ENCODE results near the gene UBP1.
"Not testable (repeated sequence)": the region's sequence is repeated elsewhere in the genome, so short reads cannot be mapped to it uniquely, and the experiment has no call there.

Gene UBP1

GRCh38 chr3:33461097-33461496 lies 20.9 kb upstream of the UBP1 start:
- H3K27me3 ChIP-seq (ENCODE audit: insufficient read depth, low read length), result no peaks in the 10 kb centered on the region
- no peaks in the 10 kb centered on the region for H4K20me1 ChIP-seq (ENCODE audit: insufficient read depth, low read length)
- H3K4me3 ChIP-seq (ENCODE audit: low read depth, low read length, poor library complexity, severe bottlenecking), result no peak overlapping the region
- H3K79me2 ChIP-seq (ENCODE audit: insufficient read depth, low read length), result no peaks in the 10 kb centered on the region
- H2AFZ ChIP-seq (ENCODE audit: low read length), result no peak overlapping the region
- H3K9me2 ChIP-seq (ENCODE audit: low read depth, low read length), result no peaks in the 10 kb centered on the region
- H3F3A ChIP-seq (ENCODE audit: insufficient read depth, low read length), result no peaks in the 10 kb centered on the region
- TF ChIP-seq CTCF (IDR thresholded peaks at IDR 0.05; ENCODE audit: low read length) (no peak), EZH2 (IDR thresholded peaks at IDR 0.05; ENCODE audit: borderline replicate concordance, low read length) (no peak)
- no peak overlapping the region for H3K4me2 ChIP-seq (ENCODE audit: low read length)
- H3K9me3 ChIP-seq (ENCODE audit: low read length), result no peaks in the 10 kb centered on the region; the same call in 1 of the 2 replicates
- H3K36me3 ChIP-seq (ENCODE audit: insufficient read depth, low read length), result no peaks in the 10 kb centered on the region
- no peaks in the 10 kb centered on the region for H3K4me1 ChIP-seq (ENCODE audit: insufficient read depth, low read length, severe bottlenecking)
- no peak overlapping the region for H3K27ac ChIP-seq (ENCODE audit: low read depth, low read length, poor library complexity, severe bottlenecking)
- H3K9ac ChIP-seq (ENCODE audit: low read length), result no peak overlapping the region

- not testable (repeated sequence) for H3K27ac ChIP-seq (ENCODE audit: low read depth, low read length, poor library complexity, severe bottlenecking); H3K9ac ChIP-seq (ENCODE audit: low read length); H3K79me2 ChIP-seq (ENCODE audit: insufficient read depth, low read length); H3K9me3 ChIP-seq (ENCODE audit: low read length); H3K36me3 ChIP-seq (ENCODE audit: insufficient read depth, low read length); H3K4me3 ChIP-seq (ENCODE audit: low read depth, low read length, poor library complexity, severe bottlenecking); H4K20me1 ChIP-seq (ENCODE audit: insufficient read depth, low read length); H3K27me3 ChIP-seq (ENCODE audit: insufficient read depth, low read length); H3F3A ChIP-seq (ENCODE audit: insufficient read depth, low read length); H3K4me1 ChIP-seq (ENCODE audit: insufficient read depth, low read length, severe bottlenecking); H3K4me2 ChIP-seq (ENCODE audit: low read length); H3K9me2 ChIP-seq (ENCODE audit: low read depth, low read length); H2AFZ ChIP-seq (ENCODE audit: low read length)
Measured at GRCh38 chr3:33459577-33459976, 19.4 kb upstream of the UBP1 start.

GRCh38 chr3:33458446-33458845 lies 18.2 kb upstream of the UBP1 start:
- Histone ChIP-seq H3K4me2 (ENCODE audit: low read length) (no peak overlapping the region), H3K9me2 (ENCODE audit: low read depth, low read length) (no peaks in the 10 kb centered on the region), H3K79me2 (ENCODE audit: insufficient read depth, low read length) (no peaks in the 10 kb centered on the region), H3K36me3 (ENCODE audit: insufficient read depth, low read length) (no peaks in the 10 kb centered on the region), H3K9me3 (ENCODE audit: low read length) (no peaks in the 10 kb centered on the region; the same call in 1 of the 2 replicates), H3K4me1 (ENCODE audit: insufficient read depth, low read length, severe bottlenecking) (no peaks in the 10 kb centered on the region), H2AFZ (ENCODE audit: low read length) (no peak overlapping the region), H3K4me3 (ENCODE audit: low read depth, low read length, poor library complexity, severe bottlenecking) (no peak overlapping the region), H3K27me3 (ENCODE audit: insufficient read depth, low read length) (no peaks in the 10 kb centered on the region), H3K27ac (ENCODE audit: low read depth, low read length, poor library complexity, severe bottlenecking) (no peak overlapping the region), H3K9ac (ENCODE audit: low read length) (no peak overlapping the region), H4K20me1 (ENCODE audit: insufficient read depth, low read length) (no peaks in the 10 kb centered on the region), H3F3A (ENCODE audit: insufficient read depth, low read length) (no peaks in the 10 kb centered on the region)
- no peak for TF ChIP-seq EZH2 (IDR thresholded peaks at IDR 0.05; ENCODE audit: borderline replicate concordance, low read length)
- no peak for TF ChIP-seq CTCF (IDR thresholded peaks at IDR 0.05; ENCODE audit: low read length)

- TF ChIP-seq EZH2 (IDR thresholded peaks at IDR 0.05; ENCODE audit: borderline replicate concordance, low read length), result no peak
- TF ChIP-seq CTCF (IDR thresholded peaks at IDR 0.05; ENCODE audit: low read length), result no peak
Measured at GRCh38 chr3:33456756-33457155, 16.6 kb upstream of the UBP1 start.

More at GRCh38 chr3:33456756-33457155, 16.6 kb upstream of the UBP1 start:
- no peak overlapping the region for H3K27ac ChIP-seq (ENCODE audit: low read depth, low read length, poor library complexity, severe bottlenecking)
- no peaks in the 10 kb centered on the region for H3K36me3 ChIP-seq (ENCODE audit: insufficient read depth, low read length)
- H3K79me2 ChIP-seq (ENCODE audit: insufficient read depth, low read length), result no peaks in the 10 kb centered on the region
- no peaks in the 10 kb centered on the region for H3K27me3 ChIP-seq (ENCODE audit: insufficient read depth, low read length)
- no peaks in the 10 kb centered on the region for H4K20me1 ChIP-seq (ENCODE audit: insufficient read depth, low read length)
- H3K9me2 ChIP-seq (ENCODE audit: low read depth, low read length), result no peaks in the 10 kb centered on the region
- H3K4me3 ChIP-seq (ENCODE audit: low read depth, low read length, poor library complexity, severe bottlenecking), result no peak overlapping the region
- H3K4me1 ChIP-seq (ENCODE audit: insufficient read depth, low read length, severe bottlenecking), result no peaks in the 10 kb centered on the region
- H3K9me3 ChIP-seq (ENCODE audit: low read length), result no peaks in the 10 kb centered on the region; the same call in 1 of the 2 replicates
- no peaks in the 10 kb centered on the region for H3F3A ChIP-seq (ENCODE audit: insufficient read depth, low read length)
- H3K9ac ChIP-seq (ENCODE audit: low read length), result no peak overlapping the region
- no peak overlapping the region for H2AFZ ChIP-seq (ENCODE audit: low read length)
- no peak overlapping the region for H3K4me2 ChIP-seq (ENCODE audit: low read length)
